Hair follicle dermal papilla cell (primary cell): ENCODE results near the gene ALDH16A1. TPM values are rescaled to one million over a fixed set of nuclear protein-coding genes. Genes with fewer than 3 reads are reported as not detected.

Source experiments
- small RNA-seq: library from RNA; depleted of rRNA; stranded (forward); fragments of <200 nt; gene quantifications from one replicate; pipeline ENCODE3, GENCODE V24; 2012
- total RNA-seq: library from RNA; depleted of rRNA; stranded (reverse); fragments of >200 nt; gene quantifications from 2 replicates; pipeline ENCODE4 v1.2.3, GENCODE V29; 2012

The ALDH16A1 gene
- total RNA-seq: 36.0 and 39.0 TPM in 2 replicates

DNA sequence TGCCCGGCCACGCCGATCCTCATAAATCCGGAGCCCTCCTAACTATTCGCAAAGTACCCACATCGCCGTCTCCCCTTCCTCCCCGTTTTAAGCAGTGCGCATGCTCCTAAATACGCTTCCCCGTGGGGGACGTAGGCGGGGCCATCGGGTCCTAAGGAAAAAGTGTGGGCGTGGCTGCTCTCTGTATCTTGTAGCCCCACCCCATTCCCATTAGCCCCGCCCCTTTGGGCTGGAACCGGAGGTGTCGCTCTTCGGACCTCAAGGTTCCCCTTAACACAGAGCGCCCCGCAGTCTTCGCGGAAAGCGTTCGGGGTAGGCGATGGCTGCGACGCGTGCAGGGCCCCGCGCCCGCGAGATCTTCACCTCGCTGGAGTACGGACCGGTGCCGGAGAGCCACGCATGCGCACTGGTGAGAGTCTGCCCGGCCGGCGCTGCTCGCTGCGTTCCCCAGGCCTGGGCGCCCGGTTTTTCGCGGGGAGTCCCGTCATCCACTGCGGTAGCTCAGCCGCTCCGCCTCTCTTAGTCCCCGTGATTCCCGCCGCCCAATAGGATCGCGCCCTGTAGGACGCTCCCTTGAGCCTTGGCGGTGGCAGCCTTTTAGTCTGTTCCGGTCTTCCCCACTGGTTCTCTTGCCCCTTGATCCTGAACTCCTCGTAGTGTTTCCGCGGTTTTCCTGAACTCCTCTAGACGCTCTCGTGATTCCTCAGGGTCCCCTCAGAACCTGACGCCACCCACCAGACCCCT, at the start of gene ALDH16A1:
ALDH16A1 (plus strand) TSS at position 213 of the 744 bp plus-strand sequence; CDS start at position 320, 107 bp downstream.

DNA sequence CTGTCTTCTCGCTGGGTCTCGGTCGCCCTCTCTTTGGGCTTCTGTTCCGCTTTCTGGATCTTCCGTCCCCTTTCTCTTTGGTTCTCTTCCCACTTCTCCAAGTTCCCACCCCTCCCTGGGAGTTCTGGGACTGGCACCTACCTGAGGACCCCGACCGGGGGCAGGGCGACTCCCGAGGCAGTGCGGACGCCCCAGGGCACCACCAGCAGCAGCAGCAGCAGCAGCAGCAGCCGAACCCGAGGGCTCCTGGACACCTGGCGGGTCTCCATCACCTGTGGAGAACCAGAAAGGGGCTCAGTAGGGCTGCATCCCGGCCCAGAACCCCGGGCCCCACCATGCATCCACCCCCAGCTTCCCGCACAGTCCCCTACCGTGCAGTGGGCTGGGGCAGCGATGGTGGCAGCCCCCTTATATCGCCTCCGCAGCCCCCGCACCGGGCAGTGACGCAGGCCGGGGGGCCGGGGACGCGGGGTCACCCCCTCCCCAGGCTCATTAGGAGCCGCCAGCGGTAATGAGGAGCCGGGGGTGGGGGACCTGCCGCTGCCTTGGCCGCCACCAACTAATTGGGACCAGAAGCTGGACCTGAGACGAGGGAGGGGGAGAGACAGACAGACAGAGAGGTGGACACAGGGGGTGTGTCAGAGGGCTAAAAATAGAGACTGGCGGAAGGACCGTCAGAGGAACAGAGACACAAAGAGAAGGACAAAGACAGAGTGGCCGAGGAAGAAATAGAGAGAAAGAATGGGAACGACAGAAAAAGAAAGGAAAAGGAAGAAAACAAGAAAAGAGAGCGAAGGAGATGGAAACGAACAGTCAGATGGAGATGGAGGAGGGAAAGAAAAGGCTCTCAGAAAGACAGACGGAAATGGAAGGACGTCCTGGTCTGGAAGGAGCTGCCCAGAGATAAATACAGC, 29.7 kb upstream of the ALDH16A1 start, which contains the start of gene PTH2:
PTH2 (minus strand) TSS at position 371 of the 914 bp plus-strand sequence; CDS start at position 269, 102 bp downstream.

DNA sequence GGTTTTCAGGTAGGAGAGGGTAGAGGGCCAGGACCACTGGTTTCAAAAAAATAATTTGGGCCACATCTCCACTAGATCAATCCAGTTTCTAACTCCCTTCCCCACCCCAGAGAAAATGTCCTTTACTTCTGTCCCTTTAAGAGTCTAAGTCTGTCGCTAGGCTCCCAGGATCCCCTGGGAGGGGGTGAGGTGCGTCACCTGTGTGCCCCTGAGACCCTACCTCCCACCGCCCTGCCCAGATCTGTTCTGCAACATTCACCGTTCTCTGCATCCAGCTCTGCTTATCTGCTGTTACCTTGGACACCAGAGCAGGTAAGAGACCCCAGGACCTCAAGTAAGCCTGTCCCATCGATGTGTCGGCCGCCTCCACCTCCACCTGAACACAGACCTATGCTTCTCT, 27.8 kb upstream of the ALDH16A1 start, which contains the start of gene GFY:
GFY (plus strand) TSS at position 211 of the 400 bp plus-strand sequence. CDS start 1,043 bp downstream, outside the sequence.

DNA sequence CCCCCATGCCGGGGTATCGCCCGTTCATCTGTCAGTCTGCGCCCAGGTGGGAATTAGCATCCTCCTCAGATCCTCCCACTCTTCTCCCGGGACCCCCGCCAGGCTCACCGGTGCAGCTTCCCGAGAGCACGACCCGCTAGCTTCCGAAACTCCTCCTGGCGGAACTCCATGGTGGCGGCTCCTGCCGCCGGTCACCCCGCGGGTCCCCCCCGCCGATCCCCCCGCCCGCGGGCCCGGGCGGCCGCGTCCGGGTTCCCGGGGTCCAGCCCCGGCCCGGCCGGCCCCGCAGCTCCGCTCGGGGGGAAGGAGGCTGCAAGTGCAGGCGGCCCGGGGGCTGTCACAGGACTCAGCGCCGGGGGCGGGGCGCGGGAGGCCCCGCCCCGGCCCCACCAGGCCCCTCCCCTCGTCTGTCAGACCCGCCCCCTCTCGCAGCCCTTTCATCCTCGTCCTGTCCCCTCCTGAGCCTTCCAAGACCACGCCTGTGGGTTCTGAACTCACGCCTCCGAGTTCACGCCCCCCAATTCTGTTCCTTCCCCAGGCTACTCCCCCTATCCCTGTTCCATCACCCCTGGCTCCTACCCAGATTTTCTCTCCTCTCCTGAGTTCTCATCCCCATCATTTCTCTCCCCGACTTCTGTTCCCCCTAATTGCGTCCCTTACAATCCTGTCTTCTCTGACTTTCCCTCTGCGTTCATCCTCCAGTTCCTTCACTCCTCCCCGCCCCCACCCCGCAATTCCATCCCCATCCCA, 11.6 kb upstream of the ALDH16A1 start, which contains the start of gene SLC17A7:
SLC17A7 (minus strand) TSS at position 318 of the 750 bp plus-strand sequence; CDS start at position 170, 148 bp downstream.

DNA sequence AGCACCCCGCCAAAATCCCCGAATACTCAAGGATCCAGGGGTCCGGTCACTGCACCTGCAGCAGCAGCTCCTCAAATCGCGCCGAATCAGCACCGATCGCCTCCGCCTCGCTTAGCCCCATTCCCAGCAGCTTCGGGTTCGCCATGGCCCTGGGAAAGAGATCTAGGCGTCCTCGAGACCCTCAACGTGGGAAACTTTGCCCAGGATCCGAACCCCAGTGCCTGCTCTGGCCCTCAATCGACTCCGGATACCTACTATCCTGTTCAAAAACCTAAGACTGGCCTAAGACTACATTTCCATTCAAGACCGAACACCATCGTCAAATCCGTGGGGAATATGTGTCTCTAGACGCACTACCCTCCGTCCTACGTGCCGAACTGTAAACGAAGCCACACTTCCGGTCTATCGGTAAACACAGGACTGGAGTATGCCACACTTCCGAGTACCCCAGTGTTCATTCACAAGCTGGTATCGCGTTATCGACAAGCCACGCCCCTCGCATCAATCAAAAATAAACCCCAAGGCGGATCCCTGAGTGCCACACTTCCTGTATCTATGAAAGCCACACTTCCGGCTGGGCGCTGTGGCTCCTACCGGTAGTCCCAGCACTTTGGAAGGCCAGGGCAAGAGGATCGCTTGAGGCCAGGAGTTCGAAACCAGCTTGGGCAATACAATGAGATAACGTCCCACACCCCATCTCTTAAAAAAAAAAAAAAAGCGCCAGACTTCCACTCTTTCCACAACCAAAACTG, 1.4 kb upstream of the ALDH16A1 start, which contains the start of gene PIH1D1:
PIH1D1 (minus strand) TSS at position 385 of the 752 bp plus-strand sequence; CDS start at position 145, 240 bp downstream.

DNA sequence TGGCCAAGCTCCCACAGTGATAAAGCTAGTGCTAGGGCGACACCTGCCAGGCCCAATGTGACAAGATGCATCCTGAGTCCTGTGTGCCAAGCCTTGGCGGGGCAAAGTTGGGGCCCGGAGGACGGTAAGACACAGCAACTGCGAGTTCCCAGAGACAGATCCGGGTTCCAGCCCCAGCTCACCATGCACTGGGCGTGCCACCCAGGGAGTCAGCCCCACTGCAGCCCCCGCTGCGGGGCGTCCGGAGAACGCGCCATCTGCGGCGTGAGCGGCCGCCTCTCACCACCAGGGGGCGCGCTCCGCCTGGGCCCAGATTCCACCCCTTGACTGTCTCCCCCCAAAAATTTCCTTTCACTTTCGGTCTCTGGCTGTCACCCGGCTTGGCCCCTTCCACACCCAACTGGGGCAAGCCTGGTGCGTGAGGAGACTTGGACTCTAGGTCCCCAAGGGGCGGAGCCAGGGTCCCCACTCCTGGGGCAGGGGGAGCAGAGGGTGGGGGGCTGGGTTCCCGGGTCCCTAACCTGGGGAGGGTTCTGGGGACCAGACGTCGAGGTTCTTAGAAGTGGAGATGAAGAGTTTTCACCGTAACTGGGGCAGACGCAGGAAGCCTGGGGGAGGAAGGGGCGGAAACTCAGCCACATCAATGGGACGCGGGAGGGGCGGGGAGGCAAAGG, 21.0 kb downstream of the ALDH16A1 start, which contains the start of gene FLT3LG:
FLT3LG (plus strand) TSS at position 348 of the 674 bp plus-strand sequence. CDS start 425 bp downstream, outside the sequence.

DNA sequence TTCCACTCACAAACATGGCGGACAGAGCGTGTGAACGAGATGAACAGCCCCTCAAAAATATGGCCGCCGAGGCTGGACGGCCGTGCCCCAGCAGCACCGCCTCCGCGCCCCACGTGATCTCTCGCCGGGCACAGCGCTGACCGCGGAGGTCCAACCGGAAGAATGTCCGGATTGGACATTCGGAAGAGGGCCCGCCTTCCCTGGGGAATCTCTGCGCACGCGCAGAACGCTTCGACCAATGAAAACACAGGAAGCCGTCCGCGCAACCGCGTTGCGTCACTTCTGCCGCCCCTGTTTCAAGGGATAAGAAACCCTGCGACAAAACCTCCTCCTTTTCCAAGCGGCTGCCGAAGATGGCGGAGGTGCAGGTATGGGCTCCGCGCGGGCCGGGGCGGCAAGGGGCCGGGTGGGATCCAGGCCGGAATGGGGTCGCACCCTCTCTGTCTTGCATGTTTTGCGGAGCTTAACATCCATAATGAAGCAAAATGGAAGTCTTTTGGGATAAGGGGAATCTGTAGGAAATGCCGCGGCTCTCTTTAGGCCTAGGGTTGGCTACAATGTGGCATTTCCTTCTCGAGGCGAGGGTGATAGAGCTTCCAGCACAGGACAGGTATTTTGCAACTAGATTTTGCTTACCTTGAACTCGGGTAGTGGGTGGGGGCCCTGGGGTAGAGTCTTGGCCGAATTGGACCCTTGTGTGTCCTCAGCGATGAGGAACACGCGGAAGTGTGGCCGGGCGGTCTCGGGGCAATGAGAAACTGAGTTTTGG, 34.4 kb downstream of the ALDH16A1 start, which contains the start of gene RPL13A:
RPL13A (plus strand) TSS at position 332 of the 769 bp plus-strand sequence; CDS start at position 354, 22 bp downstream.

Small RNA genes within 50 kb of the gene (small RNA-seq; reads per million reads assigned to genes)
- not detected for gene COX6CP7
- 3.7 reads per million, percentile 70 among the genes with 10 or more reads in this experiment for gene MIR150
- gene SNORD32A: not detected
- not detected for gene SNORD33
- not detected for gene SNORD34
- gene SNORD35A: not detected
- not detected for gene SNORD35B

Other genes with a start within 250 kb of the ALDH16A1 start
- 0.12 and 0.16 TPM in 2 replicates for gene SLC6A16, start 128.0 kb upstream of the ALDH16A1 start, total RNA-seq
- gene CD37, start 117.8 kb upstream of the ALDH16A1 start, total RNA-seq: not detected in 2 replicates
- gene TEAD2, start 90.8 kb upstream of the ALDH16A1 start, total RNA-seq: 36.8 and 42.8 TPM in 2 replicates
- gene DKKL1, start 89.3 kb upstream of the ALDH16A1 start, total RNA-seq: 0.49 TPM in 1 of 2 replicates, not detected in the other
- gene KASH5, start 65.0 kb upstream of the ALDH16A1 start, total RNA-seq: not detected in 2 replicates
- not detected in 2 replicates for gene PTH2, start 29.8 kb upstream of the ALDH16A1 start, total RNA-seq
- not detected in 2 replicates for gene GFY, start 27.8 kb upstream of the ALDH16A1 start, total RNA-seq
- 0.16 and 0.36 TPM in 2 replicates for gene SLC17A7, start 11.7 kb upstream of the ALDH16A1 start, total RNA-seq
- 65.1 and 68.2 TPM in 2 replicates for gene PIH1D1, start 1.4 kb upstream of the ALDH16A1 start, total RNA-seq
- gene FLT3LG, start 21.0 kb downstream of the ALDH16A1 start, total RNA-seq: 12.1 and 12.7 TPM in 2 replicates
- gene RPL13A, start 34.4 kb downstream of the ALDH16A1 start, total RNA-seq: 1,679 and 1,804 TPM in 2 replicates
- gene RPS11, start 43.2 kb downstream of the ALDH16A1 start, total RNA-seq: 1,616 and 1,768 TPM in 2 replicates
- 76.9 and 77.5 TPM in 2 replicates for gene FCGRT, start 59.4 kb downstream of the ALDH16A1 start, total RNA-seq
- gene RCN3, start 74.8 kb downstream of the ALDH16A1 start, total RNA-seq: 155 and 167 TPM in 2 replicates
- gene NOSIP, start 127.3 kb downstream of the ALDH16A1 start, total RNA-seq: 46.8 and 50.1 TPM in 2 replicates
- 2.2 TPM in 1 of 2 replicates, not detected in the other for gene PRRG2, start 128.1 kb downstream of the ALDH16A1 start, total RNA-seq
- gene PRR12, start 138.0 kb downstream of the ALDH16A1 start, total RNA-seq: 3.9 and 4.4 TPM in 2 replicates
- gene RRAS, start 186.9 kb downstream of the ALDH16A1 start, total RNA-seq: 36.7 and 55.3 TPM in 2 replicates
- gene SCAF1, start 189.0 kb downstream of the ALDH16A1 start, total RNA-seq: 21.7 and 23.8 TPM in 2 replicates
- gene IRF3, start 212.6 kb downstream of the ALDH16A1 start, total RNA-seq: 32.3 and 32.8 TPM in 2 replicates
- gene BCL2L12, start 212.7 kb downstream of the ALDH16A1 start, total RNA-seq: 2.9 and 8.1 TPM in 2 replicates
- 186 and 192 TPM in 2 replicates for gene PRMT1, start 224.0 kb downstream of the ALDH16A1 start, total RNA-seq
- 0.36 and 1.1 TPM in 2 replicates for gene ADM5, start 236.4 kb downstream of the ALDH16A1 start, total RNA-seq
- 18.2 and 20.4 TPM in 2 replicates for gene CPT1C, start 237.9 kb downstream of the ALDH16A1 start, total RNA-seq